ENCODE results near the gene FREM2.

Gene FREM2, protein sequence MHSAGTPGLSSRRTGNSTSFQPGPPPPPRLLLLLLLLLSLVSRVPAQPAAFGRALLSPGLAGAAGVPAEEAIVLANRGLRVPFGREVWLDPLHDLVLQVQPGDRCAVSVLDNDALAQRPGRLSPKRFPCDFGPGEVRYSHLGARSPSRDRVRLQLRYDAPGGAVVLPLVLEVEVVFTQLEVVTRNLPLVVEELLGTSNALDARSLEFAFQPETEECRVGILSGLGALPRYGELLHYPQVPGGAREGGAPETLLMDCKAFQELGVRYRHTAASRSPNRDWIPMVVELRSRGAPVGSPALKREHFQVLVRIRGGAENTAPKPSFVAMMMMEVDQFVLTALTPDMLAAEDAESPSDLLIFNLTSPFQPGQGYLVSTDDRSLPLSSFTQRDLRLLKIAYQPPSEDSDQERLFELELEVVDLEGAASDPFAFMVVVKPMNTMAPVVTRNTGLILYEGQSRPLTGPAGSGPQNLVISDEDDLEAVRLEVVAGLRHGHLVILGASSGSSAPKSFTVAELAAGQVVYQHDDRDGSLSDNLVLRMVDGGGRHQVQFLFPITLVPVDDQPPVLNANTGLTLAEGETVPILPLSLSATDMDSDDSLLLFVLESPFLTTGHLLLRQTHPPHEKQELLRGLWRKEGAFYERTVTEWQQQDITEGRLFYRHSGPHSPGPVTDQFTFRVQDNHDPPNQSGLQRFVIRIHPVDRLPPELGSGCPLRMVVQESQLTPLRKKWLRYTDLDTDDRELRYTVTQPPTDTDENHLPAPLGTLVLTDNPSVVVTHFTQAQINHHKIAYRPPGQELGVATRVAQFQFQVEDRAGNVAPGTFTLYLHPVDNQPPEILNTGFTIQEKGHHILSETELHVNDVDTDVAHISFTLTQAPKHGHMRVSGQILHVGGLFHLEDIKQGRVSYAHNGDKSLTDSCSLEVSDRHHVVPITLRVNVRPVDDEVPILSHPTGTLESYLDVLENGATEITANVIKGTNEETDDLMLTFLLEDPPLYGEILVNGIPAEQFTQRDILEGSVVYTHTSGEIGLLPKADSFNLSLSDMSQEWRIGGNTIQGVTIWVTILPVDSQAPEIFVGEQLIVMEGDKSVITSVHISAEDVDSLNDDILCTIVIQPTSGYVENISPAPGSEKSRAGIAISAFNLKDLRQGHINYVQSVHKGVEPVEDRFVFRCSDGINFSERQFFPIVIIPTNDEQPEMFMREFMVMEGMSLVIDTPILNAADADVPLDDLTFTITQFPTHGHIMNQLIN (N-terminal part only)

DNA sequence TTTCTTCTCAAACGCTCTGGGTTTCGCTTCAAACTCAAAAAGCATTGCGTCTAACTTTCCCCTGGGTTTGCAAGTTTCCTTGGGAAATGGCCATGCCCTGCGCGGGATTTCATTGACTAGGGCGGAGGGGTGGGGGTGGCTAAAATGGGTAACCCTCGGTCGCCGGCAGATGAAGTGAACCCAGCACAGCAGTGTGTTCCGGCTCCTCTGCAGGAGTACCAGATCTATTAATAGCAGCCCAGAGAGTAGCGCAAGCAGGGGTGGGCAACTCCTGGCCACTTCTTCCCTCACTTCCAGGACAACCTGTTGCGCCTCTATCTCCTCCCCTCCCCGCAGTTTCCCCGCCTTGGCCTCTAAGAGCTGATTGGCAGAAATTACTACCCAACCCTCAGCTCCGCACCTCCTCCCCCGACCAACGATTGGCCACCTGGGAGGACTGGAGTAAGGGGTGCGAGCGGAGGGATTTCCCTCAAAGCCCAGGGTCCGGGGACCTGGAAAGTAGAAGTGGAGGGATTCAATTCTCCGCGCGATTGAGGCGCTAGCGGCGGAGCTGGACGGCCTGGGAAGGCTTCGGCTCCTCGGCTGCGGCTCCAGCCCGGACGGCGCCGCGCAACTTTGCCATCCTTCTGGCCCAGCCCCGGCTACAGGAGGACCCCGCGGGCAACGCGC is at the start of gene FREM2:
Gene FREM2 (plus strand): TSS at position 501 of the 669 bp plus-strand sequence. CDS start 268 bp downstream, outside the sequence.
- no peak for DNase-seq

DNA sequence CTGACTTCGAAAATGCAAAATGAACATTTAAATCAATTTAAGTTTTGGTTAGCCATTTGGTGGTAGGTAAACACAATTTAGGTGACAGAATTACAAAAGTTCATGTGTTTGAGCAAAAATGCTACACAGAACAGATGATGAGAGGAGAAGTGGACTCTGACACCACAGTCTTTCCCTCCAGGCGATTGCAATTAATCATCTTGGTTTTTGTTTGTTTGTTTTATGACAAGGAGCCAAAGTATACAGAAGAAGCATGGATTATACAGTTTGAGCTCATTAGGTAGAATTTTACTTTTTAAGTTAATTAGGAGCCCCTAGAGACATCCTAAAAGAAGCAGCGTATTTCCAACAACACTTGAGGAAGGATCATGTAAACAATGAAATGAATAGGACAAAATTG is 49.3 kb upstream of the FREM2 start:
- no peak for DNase-seq

GRCh38 chr13:38641164-38641948 is 45.5 kb upstream of the FREM2 start:
- DNase-seq = peak; percentile 39

GRCh38 chr13:38647312-38647711 is 39.6 kb upstream of the FREM2 start:
- no peak for DNase-seq

DNA sequence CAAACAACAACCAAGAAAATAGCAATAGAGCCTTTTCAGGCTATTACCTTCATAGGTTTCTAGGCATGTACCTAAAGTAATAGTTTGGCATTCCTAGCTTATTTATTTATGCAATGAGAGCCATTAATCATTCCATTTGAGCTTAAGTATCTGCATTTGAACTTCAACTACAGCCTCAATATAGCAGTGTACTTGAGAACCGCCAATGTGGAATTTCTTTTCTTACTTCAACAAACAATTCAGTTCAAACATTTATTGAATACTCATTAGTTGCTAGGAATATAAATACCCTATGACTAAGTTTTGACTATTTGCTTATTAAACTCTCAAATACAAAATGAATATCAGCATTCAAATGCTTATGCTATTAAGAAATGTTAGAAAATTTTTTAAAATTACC is 38.0 kb upstream of the FREM2 start:
- DNase-seq = no peak

- no peak for DNase-seq
Measured at GRCh38 chr13:38656699-38657098, 30.2 kb upstream of the FREM2 start.

GRCh38 chr13:38657191-38657590 is 29.7 kb upstream of the FREM2 start:
- DNase-seq = peak; percentile 68

- no peak for DNase-seq
Measured at GRCh38 chr13:38658906-38659305, 28.0 kb upstream of the FREM2 start.

- DNase-seq = no peak
Measured at GRCh38 chr13:38661010-38661675, 25.7 kb upstream of the FREM2 start.

- DNase-seq = peak; percentile 66
Measured at GRCh38 chr13:38662362-38662761, 24.5 kb upstream of the FREM2 start.

- no peak for DNase-seq
Measured at GRCh38 chr13:38664906-38665305, 22.0 kb upstream of the FREM2 start.

GRCh38 chr13:38667526-38668109 is 19.3 kb upstream of the FREM2 start:
- DNase-seq = no peak

DNA sequence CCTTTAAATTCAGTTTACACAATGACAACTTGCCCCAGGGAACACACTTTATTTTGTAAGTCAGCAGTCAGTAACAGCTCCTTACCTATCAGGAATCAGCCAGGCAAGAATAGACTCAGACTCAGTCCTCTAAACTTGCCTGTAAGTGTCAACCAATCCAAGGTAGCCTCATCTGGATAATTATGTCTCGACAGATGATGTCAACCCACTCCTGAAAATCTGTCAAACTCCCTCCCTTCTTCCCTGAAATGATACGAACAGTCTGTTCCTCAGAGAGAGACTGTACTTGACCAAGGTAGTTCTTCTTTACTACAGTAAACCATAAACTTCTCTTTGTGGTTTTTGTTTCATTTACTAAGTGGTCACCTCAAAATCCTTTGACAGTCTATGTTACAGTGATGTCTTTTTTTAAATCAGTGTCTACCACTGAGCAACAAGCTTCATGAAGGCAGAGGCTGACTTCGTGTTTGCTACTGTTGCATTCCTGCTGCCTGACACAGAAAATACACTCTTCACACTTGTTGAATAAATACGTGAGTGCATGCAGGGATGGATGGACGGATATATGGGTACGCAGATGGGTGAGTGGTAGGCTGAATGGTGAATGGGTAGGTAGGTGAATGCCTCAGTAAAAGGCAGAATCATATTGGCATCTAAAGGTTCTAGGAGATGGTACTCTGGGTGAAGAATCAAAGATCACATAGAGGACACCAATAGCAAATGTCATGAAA is 17.5 kb upstream of the FREM2 start:
- DNase-seq = no peak

GRCh38 chr13:38670627-38671026 is 16.2 kb upstream of the FREM2 start:
- DNase-seq = peak; percentile 48

- DNase-seq = no peak
Measured at GRCh38 chr13:38671980-38672379, 14.9 kb upstream of the FREM2 start.

GRCh38 chr13:38674208-38674607 is 12.7 kb upstream of the FREM2 start:
- no peak for DNase-seq

DNA sequence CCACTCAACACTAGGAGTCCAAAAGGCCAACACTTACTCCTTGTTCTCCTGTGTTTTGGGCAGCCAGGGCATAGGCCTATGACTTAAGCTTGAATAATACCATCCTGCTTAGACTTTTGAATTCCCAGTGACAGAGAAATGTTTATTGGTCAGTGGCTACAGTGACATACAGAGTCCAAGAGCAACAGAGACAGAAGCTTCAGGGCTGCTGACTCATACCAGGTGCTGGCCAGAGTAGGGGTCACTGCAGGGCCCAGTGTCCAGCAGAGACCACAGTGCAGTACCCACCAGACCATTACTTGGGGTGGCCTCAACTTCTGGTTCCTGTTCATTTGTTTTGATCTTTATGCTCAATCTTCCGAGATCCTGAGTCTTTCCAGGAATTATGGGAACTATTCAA is 6.0 kb upstream of the FREM2 start:
- no peak for DNase-seq

- no peak for DNase-seq
Measured at GRCh38 chr13:38684714-38685113, 2.2 kb upstream of the FREM2 start.

- no peak for DNase-seq
Measured at GRCh38 chr13:38685431-38685830, 1.4 kb upstream of the FREM2 start.

- peak; percentile 5 for DNase-seq
Measured at GRCh38 chr13:38685974-38686576, 802 bp upstream of the FREM2 start.

All from HCEC 1CT (cell line).